ENCODE data around the gene CFAP97D1.

GRCh38 chr17:43770957-43771356, 9.3 kb upstream of the CFAP97D1 start:
- TF ChIP-seq EZH2 (IDR thresholded peaks at IDR 0.05; ENCODE audit: insufficient read depth, low read length) (no peak), CTCF (IDR thresholded peaks at IDR 0.05; ENCODE audit: insufficient read depth, low read depth, low read length) (no peak)

Data from astrocyte (in vitro differentiated cells and primary cell).